Measurements from ENCODE around the gene VPS72. TPM values are rescaled to one million over a fixed set of nuclear protein-coding genes. Genes with fewer than 3 reads are reported as not detected.
"Not testable (repeated sequence)": the region's sequence is repeated elsewhere in the genome, so short reads cannot be mapped to it uniquely, and the experiment has no call there.

The VPS72 gene
- total RNA-seq, 1 experiment from 2014 or later, result 71.5 TPM

DNA sequence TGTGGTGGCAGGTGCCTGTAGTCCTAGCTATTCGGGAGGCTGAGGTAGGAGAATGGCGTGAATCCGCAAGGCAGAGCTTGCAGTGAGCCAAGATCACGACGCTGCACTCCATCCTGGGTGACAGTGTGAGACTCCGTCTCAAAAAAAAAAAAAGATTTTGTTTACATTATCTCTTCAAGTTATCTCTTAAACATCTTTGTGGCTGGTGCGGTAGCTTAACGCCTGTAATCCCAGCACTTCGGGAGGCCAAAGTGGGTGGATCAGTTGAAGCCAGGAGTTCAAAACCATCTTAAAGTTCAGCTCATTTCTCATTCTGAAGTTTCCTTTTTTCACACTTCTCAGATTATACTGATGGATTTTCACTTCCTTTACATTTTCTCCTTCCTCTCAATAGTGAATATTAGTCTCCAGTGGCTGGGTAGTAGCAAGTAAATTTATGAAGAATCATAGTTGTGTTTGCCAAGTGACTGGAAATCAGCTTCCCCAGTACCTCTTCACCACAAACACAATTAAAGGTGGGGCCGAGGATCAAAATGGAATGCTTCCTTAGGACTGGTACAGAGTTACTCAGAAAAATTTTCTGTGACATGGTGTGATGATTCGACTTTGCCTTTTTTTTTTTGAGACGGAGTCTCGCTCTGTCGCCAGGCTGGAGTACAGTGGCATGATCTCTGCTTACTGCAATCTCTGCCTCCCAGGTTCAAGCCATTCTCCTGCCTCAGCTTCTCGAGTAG is 22.1 kb upstream of the VPS72 start:
- no TSS peak for BruUV-seq (replicated peaks)
- ChIA-PET CTCF (no interaction called here), POLR2A (interaction anchor here (0.6 to 1.0 kb wide), 3 partner anchors 10 to 187 kb away, joined by 3 to 5 read pairs (median 4); partner anchors contain the start of gene PSMB4)
- no peak overlapping the region for H3K27ac ChIP-seq (ENCODE audit: low read length)
- H3K27me3 ChIP-seq (ENCODE audit: control insufficient read depth, insufficient read depth, low read length), result no peaks in the 10 kb centered on the region
- H3K36me3 ChIP-seq (ENCODE audit: control insufficient read depth, insufficient read depth, low read length), result 0 out of 2 replicates have a peak, but pooled peaks cover 3% of the 10 kb centered on the region
- no peak overlapping the region for H3K4me3 ChIP-seq (ENCODE audit: low read depth in 2 of 2, low read length in 2 of 2)
- no peak for DNase-seq (ENCODE audit: low read depth, low spot score)
- no peaks in the 10 kb centered on the region for H3K9me3 ChIP-seq (ENCODE audit: control insufficient read depth, insufficient read depth, low read depth, low read length)
- in situ Hi-C loops (cut with HindIII; ENCODE audit: low pct_unique_long_range_greater_than_20kb, low sequenced_read_pairs), result no loop called here
- TF ChIP-seq, protein P1, sequence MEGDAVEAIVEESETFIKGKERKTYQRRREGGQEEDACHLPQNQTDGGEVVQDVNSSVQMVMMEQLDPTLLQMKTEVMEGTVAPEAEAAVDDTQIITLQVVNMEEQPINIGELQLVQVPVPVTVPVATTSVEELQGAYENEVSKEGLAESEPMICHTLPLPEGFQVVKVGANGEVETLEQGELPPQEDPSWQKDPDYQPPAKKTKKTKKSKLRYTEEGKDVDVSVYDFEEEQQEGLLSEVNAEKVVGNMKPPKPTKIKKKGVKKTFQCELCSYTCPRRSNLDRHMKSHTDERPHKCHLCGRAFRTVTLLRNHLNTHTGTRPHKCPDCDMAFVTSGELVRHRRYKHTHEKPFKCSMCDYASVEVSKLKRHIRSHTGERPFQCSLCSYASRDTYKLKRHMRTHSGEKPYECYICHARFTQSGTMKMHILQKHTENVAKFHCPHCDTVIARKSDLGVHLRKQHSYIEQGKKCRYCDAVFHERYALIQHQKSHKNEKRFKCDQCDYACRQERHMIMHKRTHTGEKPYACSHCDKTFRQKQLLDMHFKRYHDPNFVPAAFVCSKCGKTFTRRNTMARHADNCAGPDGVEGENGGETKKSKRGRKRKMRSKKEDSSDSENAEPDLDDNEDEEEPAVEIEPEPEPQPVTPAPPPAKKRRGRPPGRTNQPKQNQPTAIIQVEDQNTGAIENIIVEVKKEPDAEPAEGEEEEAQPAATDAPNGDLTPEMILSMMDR (IDR thresholded peaks at IDR 0.05), result no peak
- TF ChIP-seq TCF7L2 (IDR thresholded peaks at IDR 0.05; ENCODE audit: low read depth, low read length) (no peak), SIN3A (IDR thresholded peaks at IDR 0.05; ENCODE audit: borderline replicate concordance, insufficient read depth, low read depth, low read length) (no peak), POLR2AphosphoS5 (IDR thresholded peaks at IDR 0.05; ENCODE audit: low read depth, low read length) (no peak)
- TF ChIP-seq, protein P2, sequence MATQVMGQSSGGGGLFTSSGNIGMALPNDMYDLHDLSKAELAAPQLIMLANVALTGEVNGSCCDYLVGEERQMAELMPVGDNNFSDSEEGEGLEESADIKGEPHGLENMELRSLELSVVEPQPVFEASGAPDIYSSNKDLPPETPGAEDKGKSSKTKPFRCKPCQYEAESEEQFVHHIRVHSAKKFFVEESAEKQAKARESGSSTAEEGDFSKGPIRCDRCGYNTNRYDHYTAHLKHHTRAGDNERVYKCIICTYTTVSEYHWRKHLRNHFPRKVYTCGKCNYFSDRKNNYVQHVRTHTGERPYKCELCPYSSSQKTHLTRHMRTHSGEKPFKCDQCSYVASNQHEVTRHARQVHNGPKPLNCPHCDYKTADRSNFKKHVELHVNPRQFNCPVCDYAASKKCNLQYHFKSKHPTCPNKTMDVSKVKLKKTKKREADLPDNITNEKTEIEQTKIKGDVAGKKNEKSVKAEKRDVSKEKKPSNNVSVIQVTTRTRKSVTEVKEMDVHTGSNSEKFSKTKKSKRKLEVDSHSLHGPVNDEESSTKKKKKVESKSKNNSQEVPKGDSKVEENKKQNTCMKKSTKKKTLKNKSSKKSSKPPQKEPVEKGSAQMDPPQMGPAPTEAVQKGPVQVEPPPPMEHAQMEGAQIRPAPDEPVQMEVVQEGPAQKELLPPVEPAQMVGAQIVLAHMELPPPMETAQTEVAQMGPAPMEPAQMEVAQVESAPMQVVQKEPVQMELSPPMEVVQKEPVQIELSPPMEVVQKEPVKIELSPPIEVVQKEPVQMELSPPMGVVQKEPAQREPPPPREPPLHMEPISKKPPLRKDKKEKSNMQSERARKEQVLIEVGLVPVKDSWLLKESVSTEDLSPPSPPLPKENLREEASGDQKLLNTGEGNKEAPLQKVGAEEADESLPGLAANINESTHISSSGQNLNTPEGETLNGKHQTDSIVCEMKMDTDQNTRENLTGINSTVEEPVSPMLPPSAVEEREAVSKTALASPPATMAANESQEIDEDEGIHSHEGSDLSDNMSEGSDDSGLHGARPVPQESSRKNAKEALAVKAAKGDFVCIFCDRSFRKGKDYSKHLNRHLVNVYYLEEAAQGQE (IDR thresholded peaks at IDR 0.05; ENCODE audit: insufficient read depth in 1 of 2, low read depth in 2 of 2, low read length in 1 of 2), result no peak
- intact Hi-C loops (cut with micrococcal nuclease; ENCODE audit: unreplicated experiment), result no loop called here
- ATAC-seq, result no peak
- no peaks in the 10 kb centered on the region for H3K4me1 ChIP-seq (ENCODE audit: control insufficient read depth, insufficient read depth, low read length)

DNA sequence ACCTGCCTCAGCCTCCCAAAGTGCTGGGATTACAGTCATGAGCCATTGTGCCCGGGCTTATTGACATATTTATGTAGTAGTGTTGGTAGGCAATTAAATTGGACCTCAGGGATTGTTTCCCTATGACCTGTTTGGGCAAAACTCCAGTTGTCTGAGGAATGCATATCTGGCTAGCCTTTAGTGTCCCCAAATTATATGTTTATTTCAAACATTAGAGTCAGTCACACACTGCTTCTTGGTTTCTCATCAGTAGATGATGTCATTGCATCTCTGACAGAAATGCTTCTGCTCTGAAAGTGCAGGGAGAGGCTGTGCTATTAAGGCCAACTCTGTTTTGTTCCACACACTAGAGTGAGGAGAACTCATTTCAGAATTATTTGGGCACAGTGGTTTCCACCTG is 20.8 kb upstream of the VPS72 start:
- intact Hi-C loops (cut with micrococcal nuclease; ENCODE audit: unreplicated experiment) (no loop called here), in situ Hi-C loops (cut with HindIII; ENCODE audit: low pct_unique_long_range_greater_than_20kb, low sequenced_read_pairs) (no loop called here)
- Histone ChIP-seq H3K4me3 (ENCODE audit: low read depth in 2 of 2, low read length in 2 of 2) (no peak overlapping the region), H3K9me3 (ENCODE audit: control insufficient read depth, insufficient read depth, low read depth, low read length) (no peaks in the 10 kb centered on the region), H3K27me3 (ENCODE audit: control insufficient read depth, insufficient read depth, low read length) (no peaks in the 10 kb centered on the region), H3K27ac (ENCODE audit: low read length) (no peak overlapping the region), H3K36me3 (ENCODE audit: control insufficient read depth, insufficient read depth, low read length) (0 out of 2 replicates have a peak, but pooled peaks cover 3% of the 10 kb centered on the region), H3K4me1 (ENCODE audit: control insufficient read depth, insufficient read depth, low read length) (no peaks in the 10 kb centered on the region)
- TF ChIP-seq, protein P2 (IDR thresholded peaks at IDR 0.05; ENCODE audit: insufficient read depth in 1 of 2, low read depth in 2 of 2, low read length in 1 of 2), result no peak
- TF ChIP-seq SIN3A (IDR thresholded peaks at IDR 0.05; ENCODE audit: borderline replicate concordance, insufficient read depth, low read depth, low read length) (no peak), TCF7L2 (IDR thresholded peaks at IDR 0.05; ENCODE audit: low read depth, low read length) (no peak), POLR2AphosphoS5 (IDR thresholded peaks at IDR 0.05; ENCODE audit: low read depth, low read length) (no peak)
- TF ChIP-seq, protein P1 (IDR thresholded peaks at IDR 0.05), result no peak
- BruUV-seq (replicated peaks), result no TSS peak
- DNase-seq (ENCODE audit: low read depth, low spot score), result no peak
- ChIA-PET POLR2A (no interaction called here), CTCF (no interaction called here)
- ATAC-seq, result no peak

DNA sequence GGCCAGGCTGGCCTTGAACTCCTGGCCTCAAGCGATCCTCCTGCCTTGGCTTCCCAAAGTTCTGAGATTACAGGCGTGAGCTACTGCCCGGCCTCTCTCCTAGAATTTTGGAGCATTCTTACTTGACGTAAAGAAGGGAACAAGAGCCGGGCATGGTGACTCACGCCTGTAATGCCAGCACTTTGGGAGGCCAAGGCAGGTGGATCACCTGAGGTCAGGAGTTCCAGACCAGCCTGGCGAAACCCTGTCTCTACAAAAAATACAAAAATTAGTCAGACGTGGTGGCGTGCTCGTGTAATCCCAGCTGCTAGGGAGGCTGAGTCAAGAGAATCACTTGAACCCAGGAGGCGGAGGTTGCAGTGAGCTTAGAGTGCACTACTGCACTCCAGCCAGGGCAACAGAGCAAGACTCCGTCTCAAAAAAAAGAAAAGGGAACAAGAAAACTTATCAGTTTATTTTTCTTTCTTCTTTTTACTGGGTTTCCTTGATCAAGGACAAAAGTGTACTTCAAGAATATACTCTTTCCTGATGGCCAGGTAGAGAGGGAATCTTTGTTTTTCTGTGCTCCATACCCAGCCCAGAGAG is 15.5 kb upstream of the VPS72 start:
- H3K9me3 ChIP-seq (ENCODE audit: control insufficient read depth, insufficient read depth, low read depth, low read length); H3K4me1 ChIP-seq (ENCODE audit: control insufficient read depth, insufficient read depth, low read length); intact Hi-C loops (cut with micrococcal nuclease; ENCODE audit: unreplicated experiment); H3K4me3 ChIP-seq (ENCODE audit: low read depth in 2 of 2, low read length in 2 of 2); in situ Hi-C loops (cut with HindIII; ENCODE audit: low pct_unique_long_range_greater_than_20kb, low sequenced_read_pairs); ATAC-seq; CTCF ChIA-PET; H3K36me3 ChIP-seq (ENCODE audit: control insufficient read depth, insufficient read depth, low read length); BruUV-seq (replicated peaks); H3K27me3 ChIP-seq (ENCODE audit: control insufficient read depth, insufficient read depth, low read length); DNase-seq (ENCODE audit: low read depth, low spot score); H3K27ac ChIP-seq (ENCODE audit: low read length): not testable (repeated sequence)
- POLR2A ChIA-PET, result interaction anchor here (0.6 kb wide), 1 partner anchor 49 kb away, joined by 7 read pairs; the partner anchor contains the start of gene PSMD4

Measured in Panc1 (cell line).